PC-9 (cell line): ENCODE results near the gene LOXL3. TPM values are rescaled to one million over a fixed set of nuclear protein-coding genes. Genes with fewer than 3 reads are reported as not detected.

Source experiments
- BruUV-seq: library from RNA; stranded (reverse); fragments of 400-500 nt; replicated peaks from 2 replicates; lab custom pipeline; 2021; lab: Mats Ljungman, UMichigan
- CTCF ChIA-PET: fragments of 300-600 bp; sonication (Branson Sonifier 250); formaldehyde crosslinking; loops from one replicate; lab custom pipeline; 2022; ENCODE audit warnings: antibody characterized with exemption; lab: Charles Lee
- POLR2A ChIA-PET: fragments of 300-600 bp; sonication (Branson Sonifier 250); formaldehyde crosslinking; loops from one replicate; lab custom pipeline; 2022; ENCODE audit warnings: antibody characterized with exemption; ENCODE audit not compliant: unreplicated experiment; lab: Charles Lee
- DNase-seq, 2 experiments: peaks; one replicate each; pipeline versions ENCODE4 v3.0.0 to v3.0.0-alpha.2; 2015 to 2022; ENCODE audit warnings: mixed read lengths in 1 of 2
- H2AFZ ChIP-seq: fragments of 200-600 bp; sonication (generic); 2 replicates; pipeline ENCODE4 v1.8.1; 2017; ENCODE audit warnings: antibody characterized with exemption
- H3F3A ChIP-seq: fragments of 200-600 bp; sonication (generic); 2 replicates; pipeline ENCODE4 v1.8.1; 2017; ENCODE audit warnings: antibody characterized with exemption, mild to moderate bottlenecking, low read depth; ENCODE audit not compliant: insufficient read depth
- H3K27ac ChIP-seq: fragments of 200-600 bp; sonication (generic); 2 replicates; pipeline ENCODE4 v1.6.1; 2016; ENCODE audit warnings: mixed run types
- H3K27me3 ChIP-seq: fragments of 200-600 bp; sonication (generic); 2 replicates; pipeline ENCODE4 v1.6.1; 2016; ENCODE audit warnings: low read depth, mixed run types; ENCODE audit not compliant: insufficient read depth
- H3K36me3 ChIP-seq: fragments of 200-600 bp; sonication (generic); 2 replicates; pipeline ENCODE4 v1.6.1; 2016; ENCODE audit warnings: low read depth, mixed run types
- H3K4me1 ChIP-seq: fragments of 200-600 bp; sonication (generic); replicated peaks from 2 replicates; pipeline ENCODE4 v1.6.1; 2016; ENCODE audit warnings: mixed run types; ENCODE audit not compliant: insufficient read depth
- H3K4me2 ChIP-seq: fragments of 200-600 bp; sonication (generic); 2 replicates; pipeline ENCODE4 v1.6.1; 2017; ENCODE audit warnings: mixed run types
- H3K4me3 ChIP-seq: fragments of 200-600 bp; sonication (generic); 2 replicates; pipeline ENCODE4 v1.6.1; 2016; ENCODE audit warnings: mixed run types
- H3K79me2 ChIP-seq: fragments of 200-600 bp; sonication (generic); 2 replicates; pipeline ENCODE4 v1.6.1; 2017; ENCODE audit warnings: low read depth, mixed run types
- H3K9me2 ChIP-seq: fragments of 200-600 bp; sonication (generic); 2 replicates; pipeline ENCODE4 v1.8.1; 2017; ENCODE audit warnings: mild to moderate bottlenecking; ENCODE audit not compliant: insufficient read depth
- H3K9me3 ChIP-seq: fragments of 200-600 bp; sonication (generic); 2 replicates; pipeline ENCODE4 v1.8.1; 2016; ENCODE audit warnings: low read depth; ENCODE audit not compliant: insufficient read depth
- H4K20me1 ChIP-seq: fragments of 200-600 bp; sonication (generic); 2 replicates; pipeline ENCODE4 v1.8.1; 2017; ENCODE audit not compliant: insufficient read depth
- CTCF ChIP-seq: fragments of 200-600 bp; sonication (generic); conservative IDR thresholded peaks from 2 replicates; pipeline ENCODE4 v1.6.1; 2017; ENCODE audit warnings: mixed run types, antibody characterized with exemption, mild to moderate bottlenecking, moderate library complexity
- EZH2 ChIP-seq: fragments of 200-600 bp; sonication (generic); IDR thresholded peaks from 2 replicates; pipeline ENCODE4 v1.8.0; 2017; ENCODE audit warnings: antibody characterized with exemption, low read depth
- intact Hi-C: fragments of 100-400 bp; cut with micrococcal nuclease; formaldehyde crosslinking; loops from one replicate; pipeline ENCODE4 v1.10.0; 2022; ENCODE audit not compliant: unreplicated experiment
- total RNA-seq: library from RNA; stranded (reverse); gene quantifications from 2 replicates; pipeline ENCODE4 v1.2.3, GENCODE V29; 2021

Gene LOXL3
- total RNA-seq, 1 experiment from 2014 or later: 3.1 TPM

DNA sequence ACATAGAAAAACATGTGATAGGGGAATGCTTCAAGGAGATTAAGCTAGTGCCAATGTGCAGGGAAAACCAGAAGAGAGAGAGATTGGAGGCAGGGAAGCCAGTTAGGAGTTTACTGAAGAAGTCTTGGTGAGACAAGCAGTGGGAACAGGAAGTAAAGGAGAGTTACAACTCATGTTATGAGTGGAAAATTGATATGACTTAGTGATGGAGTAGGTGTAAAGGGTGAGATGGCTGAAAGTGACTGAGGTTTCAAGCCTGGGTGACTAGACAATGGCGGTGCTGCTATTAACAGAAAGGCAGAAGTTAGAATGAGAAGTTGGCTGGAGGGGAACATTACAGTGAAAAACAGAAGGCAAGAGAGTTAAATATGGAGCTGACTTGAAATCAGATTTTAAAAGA lies 17.3 kb upstream of the LOXL3 start:
- Histone ChIP-seq H3K4me1 (peaks cover 28% of the 10 kb centered on the region), H3K4me3 (no peak overlapping the region), H3K27me3 (no peaks in the 10 kb centered on the region), H3K9me3 (no peaks in the 10 kb centered on the region), H3K79me2 (no peaks in the 10 kb centered on the region), H3F3A (peaks cover 25% of the 10 kb centered on the region), H2AFZ (no peak overlapping the region), H3K4me2 (no peak overlapping the region), H3K36me3 (no peaks in the 10 kb centered on the region), H4K20me1 (no peaks in the 10 kb centered on the region), H3K9me2 (no peaks in the 10 kb centered on the region), H3K27ac (no peak overlapping the region)
- peak in 1 of 2 experiments; percentile 13 for DNase-seq
- POLR2A ChIA-PET: interaction anchor here (0.8 kb wide), 1 partner anchor 32 kb away, joined by 3 read pairs; no protein-coding TSS in a partner anchor
- intact Hi-C loops: no loop called here
- no TSS peak for BruUV-seq
- TF ChIP-seq EZH2: no peak
- TF ChIP-seq CTCF: no peak
- CTCF ChIA-PET: no interaction called here

DNA sequence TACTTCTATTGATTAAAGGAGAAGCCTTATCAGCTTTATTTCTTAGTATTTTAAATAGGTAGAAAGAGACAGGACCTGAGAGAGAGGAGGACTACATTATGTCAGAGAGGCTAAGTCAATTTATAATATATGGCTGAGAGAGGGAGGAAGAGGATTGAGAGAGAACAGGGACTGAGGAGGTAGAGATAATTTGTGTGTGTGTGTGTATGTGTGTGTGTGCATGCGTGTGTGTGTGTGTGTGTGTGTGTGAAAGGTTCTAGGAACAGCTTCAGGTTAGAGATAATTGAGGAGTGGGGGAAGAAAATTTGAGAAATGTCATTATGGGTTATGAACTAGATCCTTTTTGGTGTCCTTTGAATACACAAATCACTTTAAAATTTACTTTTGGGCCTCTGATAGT lies 15.9 kb upstream of the LOXL3 start:
- CTCF ChIA-PET: no interaction called here

DNA sequence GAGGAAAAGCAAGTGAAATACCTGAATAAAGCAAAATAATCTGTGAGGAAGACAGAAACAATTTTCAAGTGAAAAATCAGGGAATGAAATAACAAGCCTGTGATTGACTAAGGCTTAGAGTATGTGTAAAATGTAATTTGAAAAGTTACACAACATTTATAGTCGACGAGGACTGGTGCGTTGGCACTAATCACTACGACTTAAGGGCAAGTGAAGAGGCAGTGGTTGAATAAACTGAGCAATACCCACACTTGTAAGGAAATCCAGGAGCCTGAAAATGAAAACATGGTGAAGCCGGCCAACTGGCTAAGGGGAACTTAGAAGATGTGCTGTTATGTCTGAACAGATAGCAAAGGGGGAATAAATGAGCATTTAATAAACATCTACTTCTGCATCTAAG lies 14.1 kb upstream of the LOXL3 start:
- ChIA-PET POLR2A (interaction anchor here (0.7 kb wide), 3 partner anchors 9 to 58 kb away, joined by 3 to 5 read pairs (median 5); no protein-coding TSS in a partner anchor), CTCF (no interaction called here)
- Histone ChIP-seq H3K4me1 (peaks cover 18% of the 10 kb centered on the region), H3K79me2 (no peaks in the 10 kb centered on the region), H3K27me3 (no peaks in the 10 kb centered on the region), H3K4me2 (peak overlapping the region; percentile 49), H3K4me3 (no peak overlapping the region), H2AFZ (peak overlapping the region; percentile 53; the same call in 1 of the 2 replicates), H4K20me1 (no peaks in the 10 kb centered on the region), H3K9me2 (no peaks in the 10 kb centered on the region), H3K27ac (peak overlapping the region; percentile 56), H3K36me3 (no peaks in the 10 kb centered on the region), H3F3A (peaks cover 5% of the 10 kb centered on the region; the same call in 1 of the 2 replicates), H3K9me3 (no peaks in the 10 kb centered on the region)
- intact Hi-C loops: no loop called here
- peak in 1 of 2 experiments; percentile 82 for DNase-seq
- no TSS peak for BruUV-seq
- TF ChIP-seq CTCF (no peak), EZH2 (no peak)

More for the DNA sequence above, 15.9 kb upstream of the LOXL3 start:
- H3F3A ChIP-seq: peaks cover 22% of the 10 kb centered on the region
- no peaks in the 10 kb centered on the region for H4K20me1 ChIP-seq
- H3K27me3 ChIP-seq: no peaks in the 10 kb centered on the region
- H3K4me2 ChIP-seq: no peak overlapping the region
- no peaks in the 10 kb centered on the region for H3K79me2 ChIP-seq
- no peaks in the 10 kb centered on the region for H3K9me2 ChIP-seq
- H3K9me3 ChIP-seq: no peaks in the 10 kb centered on the region
- TF ChIP-seq CTCF: no peak
- no peak for TF ChIP-seq EZH2
- no peak for DNase-seq
- H2AFZ ChIP-seq: no peak overlapping the region
- H3K4me3 ChIP-seq: no peak overlapping the region
- POLR2A ChIA-PET: no interaction called here
- BruUV-seq: no TSS peak
- H3K27ac ChIP-seq: no peak overlapping the region
- no peaks in the 10 kb centered on the region for H3K36me3 ChIP-seq
- peaks cover 28% of the 10 kb centered on the region for H3K4me1 ChIP-seq
- intact Hi-C loops: no loop called here
